NOMO-1 treated with DMSO at 0.1 percent for 48 hours (cell line): ENCODE measurements around the gene DLEC1.
A peak's percentile ranks its signal among the peaks of the same experiment; 100 is the strongest.

Experiments
- DNase-seq: peaks from one replicate; lab custom pipeline; 2025; ENCODE audit not compliant: unreplicated experiment; lab: John Stamatoyannopoulos, UW

The DLEC1 gene

DNA sequence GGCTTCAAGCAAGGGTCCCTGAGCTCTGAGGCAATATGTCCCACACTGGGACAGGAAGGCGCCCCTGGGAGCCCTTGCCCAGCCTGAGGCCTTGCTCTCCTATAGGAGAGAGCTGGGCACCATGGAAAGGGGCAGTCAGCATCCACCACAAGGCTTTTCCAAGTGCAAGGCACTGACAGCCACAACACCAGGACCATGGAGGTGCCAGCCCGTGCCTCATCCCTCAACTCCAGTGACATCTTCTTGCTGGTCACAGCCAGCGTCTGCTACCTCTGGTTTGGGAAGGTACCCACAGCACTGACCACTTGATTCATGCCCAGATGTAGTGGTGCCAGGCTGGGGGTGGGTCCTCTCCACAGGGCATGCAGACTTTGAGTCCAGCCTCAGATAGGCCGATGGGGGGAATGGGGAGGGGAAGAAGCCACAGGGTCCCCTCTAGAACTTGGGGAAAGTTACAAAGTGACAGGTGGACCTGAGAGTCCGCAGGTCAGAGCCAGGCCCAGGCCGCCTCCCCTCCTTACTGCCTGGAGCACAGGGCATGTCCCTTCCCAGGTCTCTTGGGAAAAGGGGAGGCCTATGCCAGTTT lies 36.6 kb upstream of the DLEC1 start:
- DNase-seq = no peak

DNA sequence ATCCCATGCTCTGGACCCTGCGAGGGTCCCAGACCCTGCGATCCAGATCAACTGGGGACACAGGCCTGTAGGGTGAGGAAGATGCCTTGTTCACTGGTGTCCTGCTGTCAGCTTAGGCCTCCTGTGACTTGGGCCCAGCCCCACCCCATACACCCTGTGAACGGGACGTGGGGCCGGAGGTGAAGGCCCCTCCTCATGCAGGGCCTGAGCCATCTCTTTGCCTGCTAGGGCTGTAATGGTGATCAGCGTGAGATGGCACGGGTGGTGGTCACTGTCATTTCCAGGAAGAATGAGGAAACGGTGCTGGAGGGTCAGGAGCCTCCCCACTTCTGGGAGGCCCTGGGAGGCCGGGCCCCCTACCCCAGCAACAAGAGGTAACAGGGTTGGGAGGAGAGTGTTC lies 36.1 kb upstream of the DLEC1 start:
- DNase-seq = no peak

DNA sequence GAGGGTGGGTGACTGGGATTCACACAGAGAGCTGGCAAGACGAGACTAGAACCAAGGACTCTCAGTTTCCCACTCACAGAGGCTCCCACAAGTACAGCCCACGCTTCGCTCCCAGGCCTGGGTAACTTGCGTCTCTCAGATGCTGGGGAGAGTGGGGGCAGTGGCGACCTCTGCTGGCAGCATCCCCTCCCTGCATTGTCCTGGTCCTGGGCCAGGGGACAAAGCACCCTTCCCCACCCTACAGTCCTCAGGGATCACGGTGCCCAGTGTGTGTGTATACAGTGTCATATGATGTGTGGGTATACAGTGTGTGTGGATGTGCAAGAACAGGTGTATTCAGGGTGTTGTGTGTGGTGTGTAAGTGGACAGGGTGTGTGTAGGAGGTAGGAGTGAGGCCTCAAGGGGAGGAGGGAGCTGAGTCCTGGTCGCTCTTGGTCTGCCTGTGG lies 35.6 kb upstream of the DLEC1 start:
- DNase-seq = no peak

DNA sequence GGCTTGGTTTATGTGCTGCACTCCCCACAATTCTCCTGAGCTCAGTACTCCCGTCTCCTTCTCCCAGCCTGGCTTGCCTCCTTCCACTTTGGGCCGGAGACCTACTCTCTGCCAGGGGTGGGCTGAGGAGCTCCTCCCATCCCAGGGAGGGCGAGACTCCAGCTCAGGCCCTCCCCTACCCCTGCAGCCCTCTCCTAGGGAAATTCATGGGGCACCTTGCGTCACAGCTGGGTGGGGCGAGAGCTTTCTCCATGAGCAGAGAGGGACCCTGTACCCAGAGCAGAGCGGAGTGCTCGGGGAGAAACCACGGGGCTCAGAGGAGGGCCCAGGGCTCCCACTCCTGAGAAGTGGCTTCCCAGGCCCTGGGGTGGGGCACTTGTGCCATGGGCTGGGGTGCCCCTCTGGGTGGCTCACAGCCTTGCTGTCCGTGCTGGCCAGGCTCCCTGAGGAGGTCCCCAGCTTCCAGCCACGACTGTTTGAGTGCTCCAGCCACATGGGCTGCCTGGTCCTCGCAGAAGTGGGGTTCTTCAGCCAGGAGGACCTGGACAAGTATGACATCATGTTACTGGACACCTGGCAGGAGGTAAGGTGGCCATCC lies 35.1 kb upstream of the DLEC1 start:
- DNase-seq = no peak

DNA sequence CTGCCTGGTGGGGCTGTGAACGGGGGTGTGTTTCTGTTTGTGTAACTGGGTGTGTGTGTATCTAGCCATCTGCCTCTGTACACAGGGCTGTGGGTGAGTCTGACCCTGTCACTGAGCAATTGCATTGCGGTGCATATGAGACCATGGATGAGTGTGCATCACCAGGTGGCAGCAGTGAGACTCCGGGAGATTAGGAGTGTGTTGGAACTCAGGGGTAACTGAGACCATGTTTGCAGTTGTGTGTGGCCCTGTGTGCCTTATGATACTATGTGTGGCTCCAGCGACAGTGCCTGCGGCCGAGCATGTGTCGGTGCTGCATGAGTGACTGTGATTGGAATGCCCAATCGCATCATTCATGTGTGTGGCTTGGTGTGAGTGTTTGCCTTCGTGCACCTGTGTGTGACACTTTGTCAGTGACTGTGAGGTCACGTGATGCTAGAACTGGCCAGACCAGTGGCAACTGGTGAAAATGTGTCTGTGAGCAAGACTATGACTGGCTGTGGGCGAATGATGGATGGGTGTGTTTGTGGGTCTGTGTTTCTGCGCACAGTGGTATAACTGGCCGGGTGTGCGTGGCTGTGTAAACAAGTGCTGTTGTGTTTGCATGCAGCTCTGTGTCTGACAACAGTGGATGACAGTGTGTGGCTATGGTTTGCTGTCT lies 34.5 kb upstream of the DLEC1 start:
- peak; percentile 32 for DNase-seq

DNA sequence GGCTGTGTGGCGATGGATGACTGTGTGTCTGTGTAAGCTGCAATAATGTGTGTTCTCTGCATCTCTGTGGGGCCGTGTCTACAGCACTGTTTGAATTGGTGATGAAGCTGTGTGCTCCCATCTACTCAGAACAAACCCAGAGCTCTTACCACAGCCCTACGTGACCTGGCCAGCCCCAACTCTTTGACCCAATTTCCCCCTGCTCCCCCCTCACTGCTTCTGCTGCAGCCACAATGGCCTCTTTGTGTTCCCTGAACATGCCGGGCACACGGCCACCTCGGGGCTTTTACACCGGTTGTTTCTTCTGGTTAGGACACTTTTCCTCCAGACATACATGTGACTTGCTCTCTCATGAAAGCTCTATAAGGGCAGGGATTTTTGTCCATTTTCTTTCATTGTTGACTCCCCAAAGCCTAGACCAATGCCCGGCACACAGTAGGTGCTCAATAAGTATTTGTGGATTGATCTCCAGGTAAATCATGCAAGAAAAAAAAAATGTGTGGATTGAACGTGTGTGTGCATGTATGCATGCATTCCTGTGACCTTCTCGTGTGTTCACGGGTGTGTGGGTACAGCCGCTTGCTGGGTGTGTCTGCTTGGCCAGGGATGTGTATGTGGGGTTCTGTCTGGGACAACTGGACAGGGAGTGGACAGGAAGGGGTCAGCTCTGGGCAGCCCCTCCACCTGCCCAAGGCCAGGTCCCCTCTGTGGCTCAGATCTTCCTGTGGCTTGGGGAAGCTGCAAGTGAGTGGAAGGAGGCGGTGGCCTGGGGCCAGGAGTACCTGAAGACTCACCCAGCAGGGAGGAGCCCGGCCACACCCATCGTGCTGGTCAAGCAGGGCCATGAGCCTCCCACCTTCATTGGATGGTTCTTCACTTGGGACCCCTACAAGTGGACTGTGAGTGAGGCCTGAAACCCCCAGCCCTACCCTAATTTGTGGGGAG lies 33.7 kb upstream of the DLEC1 start:
- no peak for DNase-seq

DNA sequence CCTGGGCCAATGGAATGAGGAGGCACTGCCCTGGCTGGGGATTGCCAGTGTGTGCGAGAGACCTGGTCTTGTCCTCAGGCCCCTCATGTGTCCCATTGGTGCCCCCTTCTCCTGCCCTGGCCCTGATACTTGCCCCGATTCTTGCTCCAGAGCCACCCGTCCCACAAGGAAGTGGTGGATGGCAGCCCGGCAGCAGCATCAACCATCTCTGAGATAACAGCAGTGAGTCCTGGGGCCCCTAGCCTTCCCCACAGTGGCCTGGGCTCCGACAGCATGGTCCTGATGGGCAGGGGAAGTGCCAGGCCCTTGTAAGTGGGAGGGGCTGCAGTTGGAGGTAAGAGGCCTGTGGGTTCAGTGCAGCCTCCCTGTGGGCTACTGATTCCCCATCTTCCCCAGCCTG lies 33.0 kb upstream of the DLEC1 start:
- no peak for DNase-seq

DNA sequence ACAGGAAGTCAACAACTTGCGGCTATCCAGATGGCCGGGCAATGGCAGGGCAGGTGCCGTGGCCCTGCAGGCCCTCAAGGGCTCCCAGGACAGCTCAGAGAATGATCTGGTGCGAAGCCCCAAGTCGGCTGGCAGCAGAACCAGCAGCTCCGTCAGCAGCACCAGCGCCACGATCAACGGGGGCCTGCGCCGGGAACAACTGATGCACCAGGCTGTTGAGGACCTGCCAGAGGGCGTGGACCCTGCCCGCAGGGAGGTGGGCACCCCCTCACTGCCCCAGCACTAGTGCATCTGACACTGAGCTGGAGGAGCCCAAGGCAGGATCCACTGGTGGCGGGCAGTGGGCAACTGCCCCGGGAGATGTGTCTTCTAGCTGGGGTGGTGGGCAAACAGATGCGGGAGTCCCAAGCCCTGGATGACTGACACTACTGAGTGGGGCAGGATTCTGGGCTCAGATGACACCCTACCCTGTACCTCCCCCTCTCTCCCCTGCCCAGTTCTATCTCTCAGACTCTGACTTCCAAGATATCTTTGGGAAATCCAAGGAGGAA lies 32.5 kb upstream of the DLEC1 start:
- DNase-seq = no peak

DNA sequence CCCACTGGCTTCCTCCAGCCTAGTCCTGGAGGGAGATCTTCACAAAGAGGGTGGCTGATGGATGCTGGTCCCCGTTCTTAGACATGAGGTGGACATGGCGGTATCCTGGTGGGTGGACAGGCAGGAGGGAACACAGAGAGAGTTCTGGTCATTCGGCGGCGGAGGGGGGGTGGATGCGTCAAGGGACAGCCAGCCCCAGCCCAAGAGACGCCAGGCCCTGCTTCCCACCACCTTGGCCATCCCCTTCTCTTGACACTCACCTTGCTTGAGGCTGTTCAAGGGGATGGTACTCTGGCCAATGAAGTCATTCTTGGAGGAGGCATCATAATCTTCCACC lies 31.3 kb upstream of the DLEC1 start:
- DNase-seq = no peak

DNA sequence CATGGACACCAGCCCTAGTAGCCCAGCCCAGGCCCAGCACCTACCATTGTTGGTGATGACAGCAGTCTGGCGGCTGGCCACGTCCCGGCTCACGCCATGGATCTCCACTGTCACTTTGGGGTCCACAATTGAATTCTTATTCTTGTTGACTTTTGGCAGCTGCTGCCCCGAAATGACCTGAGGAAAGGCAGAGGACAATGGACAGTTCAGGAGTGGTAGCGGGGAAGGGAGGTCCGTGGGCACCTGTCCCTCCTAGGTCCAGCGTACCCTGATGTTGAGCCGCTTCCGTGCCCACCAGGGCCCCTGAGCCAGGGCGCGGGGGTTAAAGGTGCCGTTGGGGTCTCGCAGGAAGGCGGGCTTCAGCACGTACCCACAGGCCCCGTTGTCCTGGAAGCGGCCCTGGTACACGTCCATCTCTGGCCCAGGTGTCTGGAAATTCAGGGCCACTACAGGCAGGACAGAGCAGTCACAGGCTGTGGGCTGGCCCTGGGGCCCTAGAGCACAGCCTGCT lies 30.8 kb upstream of the DLEC1 start:
- no peak for DNase-seq

DNA sequence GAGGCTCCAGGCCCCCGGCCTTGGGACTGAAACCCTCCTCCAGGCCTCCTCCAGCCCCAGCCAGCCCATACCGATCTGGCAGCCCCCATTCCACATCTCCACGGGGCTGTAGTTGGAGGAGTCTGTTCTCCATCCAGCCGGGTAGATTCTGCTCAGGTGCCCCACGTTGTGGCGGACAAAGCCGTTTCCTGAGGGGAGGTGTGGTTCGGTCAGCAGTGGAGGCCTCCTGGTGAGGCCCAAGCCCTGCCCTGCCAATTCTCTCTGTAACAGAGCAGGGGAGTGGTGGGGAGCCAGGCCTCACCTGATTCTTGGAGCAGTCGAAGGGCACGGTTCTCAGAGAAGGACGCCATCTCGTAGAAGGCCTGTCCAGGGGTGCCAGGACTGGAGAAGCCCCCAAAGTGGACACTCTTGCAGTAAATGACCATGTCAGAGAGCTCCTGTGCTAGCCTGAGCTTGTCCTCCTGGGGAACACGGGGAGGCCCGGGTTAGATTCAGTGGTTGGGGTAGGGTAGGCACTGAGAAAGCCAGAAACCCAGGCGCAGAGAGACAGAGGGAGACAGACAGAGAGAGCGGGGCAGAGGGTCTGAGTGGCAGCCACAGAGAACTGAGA lies 29.9 kb upstream of the DLEC1 start:
- DNase-seq = no peak

DNA sequence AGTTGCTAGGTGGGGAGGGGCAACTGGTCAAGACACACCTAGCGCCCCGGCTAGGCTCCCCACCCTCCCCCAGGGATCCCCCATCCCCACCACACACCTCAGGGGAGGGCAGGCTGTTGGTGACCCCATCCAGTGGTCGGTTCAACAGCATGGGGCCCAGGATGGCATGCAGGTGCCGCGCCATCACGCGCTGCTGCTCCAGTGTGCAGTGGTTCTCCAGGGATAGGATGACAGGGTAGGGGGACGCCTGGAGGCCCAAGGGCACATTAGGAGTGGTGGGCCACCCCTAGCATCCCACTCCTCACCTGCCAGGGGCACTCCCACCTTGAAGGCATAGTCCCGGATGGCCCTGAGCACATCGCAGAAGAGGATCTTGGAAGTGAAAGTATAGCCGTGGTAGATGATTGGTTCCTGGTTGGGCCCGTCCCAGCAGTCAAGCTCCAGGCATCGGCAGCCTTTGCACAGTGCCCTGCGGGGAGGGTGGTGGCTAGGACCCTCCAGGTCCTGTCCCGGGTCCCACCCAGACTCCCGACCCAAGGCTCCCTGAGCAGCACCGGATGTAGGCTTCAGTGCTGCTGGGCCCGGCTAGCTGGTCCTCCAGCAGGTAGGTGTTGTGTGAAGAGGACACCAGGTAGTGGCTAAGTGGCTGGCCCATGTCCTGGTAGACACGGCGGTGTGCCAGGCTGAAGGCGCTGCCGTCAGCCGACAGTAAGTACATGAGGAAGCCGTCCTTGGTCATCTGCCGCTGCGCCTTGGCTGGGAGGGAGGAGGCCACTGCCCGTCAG lies 29.0 kb upstream of the DLEC1 start:
- peak; percentile 36 for DNase-seq

DNA sequence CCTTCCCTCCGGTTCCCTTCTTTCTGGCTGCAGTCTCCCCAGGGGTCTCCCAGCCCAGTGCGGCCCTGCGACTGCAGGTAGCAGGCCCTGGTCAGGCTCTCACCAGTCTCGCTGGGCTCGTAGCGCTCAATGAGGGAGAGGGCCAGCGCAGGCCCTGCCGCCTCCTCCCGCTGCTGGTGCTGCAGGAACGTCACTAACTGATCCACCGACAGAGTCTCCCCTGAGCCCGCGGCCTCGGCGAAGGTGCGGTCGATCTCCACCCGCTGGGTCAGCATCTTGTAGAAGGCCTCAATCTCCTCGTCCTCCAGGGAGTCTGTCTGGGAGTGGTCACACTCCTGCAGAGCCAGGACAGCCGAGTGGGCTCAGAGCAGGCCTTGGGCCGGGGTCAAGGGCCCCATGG lies 27.9 kb upstream of the DLEC1 start:
- DNase-seq = no peak

DNA sequence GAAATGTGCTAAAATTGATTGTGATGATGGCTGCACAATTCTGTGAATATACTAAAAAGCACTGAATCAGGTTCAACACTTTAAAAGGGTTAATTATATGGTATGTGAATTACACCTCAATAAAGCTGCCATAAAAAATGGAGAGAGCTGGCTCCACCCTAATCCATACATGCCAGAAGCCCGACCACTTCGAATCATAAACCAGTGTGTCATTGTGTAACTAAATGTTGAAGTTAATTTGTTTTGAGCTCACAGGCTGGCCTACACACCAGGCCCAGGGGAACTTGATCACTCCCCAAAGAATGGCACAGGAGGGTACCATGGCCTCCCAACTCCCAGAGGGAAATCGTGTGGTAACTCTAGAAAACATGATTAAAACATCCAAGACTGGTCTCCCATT lies 23.5 kb upstream of the DLEC1 start:
- no peak for DNase-seq

DNA sequence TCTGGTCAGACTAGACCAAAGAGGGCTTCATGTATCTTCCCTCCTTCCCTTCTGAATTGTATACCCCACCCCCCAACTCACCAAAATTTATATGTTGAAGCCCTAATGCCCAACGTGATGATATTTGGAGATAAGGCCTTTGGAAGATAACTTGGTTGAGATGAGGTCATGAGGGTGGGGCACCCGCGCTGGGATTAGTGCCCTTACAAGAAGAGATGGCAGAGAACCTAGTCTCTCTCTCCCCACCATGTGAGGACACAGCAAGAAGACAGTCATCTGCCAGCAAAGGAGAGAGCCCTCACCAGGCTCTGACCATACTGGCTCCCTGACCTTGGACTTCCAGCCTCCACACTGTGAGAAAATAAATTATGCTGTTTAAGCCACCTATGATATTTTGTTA lies 23.0 kb upstream of the DLEC1 start:
- DNase-seq = no peak

DNA sequence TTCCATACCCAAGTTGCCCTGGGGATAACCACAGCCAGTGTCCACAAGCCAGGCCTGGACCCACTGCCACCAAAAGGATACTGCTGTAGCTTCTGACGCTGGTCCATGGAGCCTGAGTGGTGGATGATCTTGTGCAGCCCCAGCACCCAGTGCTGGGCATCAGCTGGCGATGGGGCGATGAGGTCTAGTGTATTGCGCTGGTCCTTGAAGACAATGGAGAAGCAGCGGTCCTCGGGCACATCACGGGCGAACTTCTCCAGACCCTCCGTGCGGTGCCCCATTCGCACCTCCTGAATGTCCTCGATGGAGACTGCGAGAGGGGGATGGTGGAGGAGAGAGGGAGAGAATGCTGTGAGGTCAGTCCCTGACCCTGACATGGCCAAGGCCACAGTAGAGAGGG lies 22.6 kb upstream of the DLEC1 start:
- DNase-seq = no peak

DNA sequence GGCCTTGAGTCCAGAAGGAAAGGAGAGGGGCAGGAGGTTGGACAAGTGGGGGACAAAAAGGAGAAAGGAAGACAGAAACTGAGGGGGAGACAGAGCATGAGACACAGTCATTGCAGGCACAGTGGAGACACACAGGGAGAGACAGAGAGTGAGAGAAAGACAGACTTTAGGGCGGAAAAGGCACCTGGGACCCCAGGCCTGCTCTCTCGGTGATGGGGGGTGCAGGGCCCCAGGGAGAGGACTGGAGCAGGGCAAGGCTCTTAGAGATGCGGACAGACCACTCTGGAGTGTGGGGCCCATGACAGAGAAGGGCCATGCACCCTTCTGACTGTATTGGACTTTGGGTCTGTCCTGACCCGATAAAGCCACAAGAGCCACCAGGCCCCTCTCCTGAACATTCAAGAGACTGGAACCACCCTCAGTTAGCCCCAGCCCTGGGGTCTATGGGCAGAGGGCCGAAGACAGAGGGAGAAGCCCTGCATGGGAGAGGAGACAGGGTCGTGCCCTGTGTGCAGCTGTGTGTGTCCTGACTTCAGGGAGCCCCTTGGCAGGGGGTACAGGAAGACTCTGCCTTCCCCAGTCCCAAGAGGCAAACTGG lies 22.1 kb upstream of the DLEC1 start:
- DNase-seq = no peak

DNA sequence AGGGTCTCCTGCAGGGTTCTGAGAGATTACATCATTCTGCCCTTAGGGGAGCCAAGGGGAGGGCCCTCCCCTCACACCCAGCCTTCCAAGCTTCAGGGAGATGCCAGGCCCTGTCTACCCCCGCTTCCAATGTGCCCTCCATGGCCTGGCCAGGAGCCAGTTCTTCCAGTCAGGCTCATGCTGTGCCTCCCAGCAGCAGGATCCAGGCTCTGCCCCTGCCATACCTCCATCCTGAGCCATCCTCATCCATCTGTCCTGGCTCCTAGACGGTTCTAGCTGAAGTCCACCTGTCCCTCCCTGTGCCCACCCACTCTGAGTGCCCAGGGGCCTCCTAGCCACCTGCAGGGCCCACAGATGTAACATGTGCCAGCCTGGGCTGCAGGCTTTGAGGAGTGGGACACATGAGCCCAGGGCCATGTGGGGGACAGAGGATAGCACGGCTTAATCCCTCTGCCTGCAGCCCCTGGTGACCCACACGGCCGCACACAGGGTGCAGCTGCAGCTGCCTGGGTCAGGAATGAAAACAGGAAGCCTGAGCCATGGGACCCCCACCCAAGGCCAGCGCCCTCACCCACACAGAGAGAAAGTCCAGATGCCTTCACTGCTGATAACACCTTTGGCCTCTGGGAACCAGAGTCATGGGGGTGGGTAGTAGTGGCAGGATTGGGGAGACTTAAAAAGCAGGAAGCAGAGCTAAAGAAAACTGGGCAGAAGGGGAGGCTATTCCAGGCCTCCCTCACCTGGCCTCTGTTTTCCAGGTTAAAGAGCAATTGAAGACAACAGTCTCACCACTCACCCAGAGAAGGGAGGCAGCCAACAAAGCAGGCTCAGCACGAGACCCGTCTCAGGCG lies 21.3 kb upstream of the DLEC1 start:
- DNase-seq = no peak
